NCI-H82 treated with DMSO at 0.1 percent for 48 hours (cell line): ENCODE data around the gene ARPC1B.
"Not testable (repeated sequence)": the region's sequence is repeated elsewhere in the genome, so short reads cannot be mapped to it uniquely, and the experiment has no call there.

Source experiments
- DNase-seq: peaks from one replicate; lab custom pipeline; 2025; ENCODE audit not compliant: unreplicated experiment; lab: John Stamatoyannopoulos, UW

ARPC1B gene

GRCh38 chr7:99387239-99387635 lies 12.7 kb downstream of the ARPC1B start:
- not testable (repeated sequence) for DNase-seq

GRCh38 chr7:99387912-99388311 lies 13.4 kb downstream of the ARPC1B start:
- no peak for DNase-seq

- no peak for DNase-seq
These were observed 15.2 kb downstream of the ARPC1B start for GRCh38 chr7:99389772-99390171.

- no peak for DNase-seq
These were observed 16.5 kb downstream of the ARPC1B start for GRCh38 chr7:99390941-99391602.

- DNase-seq, result no peak
These were observed 17.5 kb downstream of the ARPC1B start for GRCh38 chr7:99392046-99392445.

- peak; percentile 82 for DNase-seq
These were observed 18.3 kb downstream of the ARPC1B start for GRCh38 chr7:99392659-99393354.

GRCh38 chr7:99393355-99394187 lies 19.0 kb downstream of the ARPC1B start:
- DNase-seq, result peak; percentile 82

- no peak for DNase-seq
These were observed 19.6 kb downstream of the ARPC1B start for GRCh38 chr7:99394188-99394502.

- no peak for DNase-seq
These were observed 21.2 kb downstream of the ARPC1B start for GRCh38 chr7:99395616-99396327.

GRCh38 chr7:99396418-99397296 lies 22.1 kb downstream of the ARPC1B start:
- no peak for DNase-seq

GRCh38 chr7:99397297-99397983 lies 22.9 kb downstream of the ARPC1B start:
- no peak for DNase-seq

GRCh38 chr7:99398891-99399445 lies 24.4 kb downstream of the ARPC1B start:
- no peak for DNase-seq

GRCh38 chr7:99399597-99399996 lies 25.1 kb downstream of the ARPC1B start:
- DNase-seq, result no peak

GRCh38 chr7:99402854-99403253 lies 28.3 kb downstream of the ARPC1B start:
- DNase-seq, result no peak

- DNase-seq, result no peak
These were observed 29.2 kb downstream of the ARPC1B start for GRCh38 chr7:99403764-99404163.

- DNase-seq, result no peak
These were observed 29.9 kb downstream of the ARPC1B start for GRCh38 chr7:99404235-99404976.

- no peak for DNase-seq
These were observed 30.4 kb downstream of the ARPC1B start for GRCh38 chr7:99404977-99405320.

GRCh38 chr7:99406557-99406956 lies 32.0 kb downstream of the ARPC1B start:
- no peak for DNase-seq

GRCh38 chr7:99407872-99408378 lies 33.4 kb downstream of the ARPC1B start:
- no peak for DNase-seq
